Prostate gland (tissue), 2 donors: ENCODE results near the gene DCDC1. TPM values are rescaled to one million over a fixed set of nuclear protein-coding genes. Genes with fewer than 3 reads are reported as not detected.

ENCODE experiments used
- DNase-seq: peaks from one replicate; pipeline ENCODE4 v3.0.0-alpha.2; 2019; ENCODE audit warnings: low spot score
- H3K27ac ChIP-seq, 2 donors: fragments of 200-600 bp; sonication (generic); 2 replicates each; pipeline ENCODE4 v1.5.1; 2017 to 2019
- H3K27me3 ChIP-seq: fragments of 200-600 bp; sonication (generic); replicated peaks from 2 replicates; pipeline ENCODE4 v1.5.1; 2019; ENCODE audit not compliant: insufficient read depth
- H3K36me3 ChIP-seq, 2 donors: fragments of 200-600 bp; sonication (generic); 1 replicate in 1 of 2; 2 replicates in 1 of 2; pipeline versions ENCODE4 v1.5.1 to v1.8.1; 2017 to 2019
- H3K4me1 ChIP-seq: fragments of 200-600 bp; sonication (generic); replicated peaks from 2 replicates; pipeline ENCODE4 v1.5.1; 2019
- H3K4me3 ChIP-seq, 2 donors: fragments of 200-600 bp; sonication (generic); 2 replicates each; pipeline ENCODE4 v1.5.1; 2017 to 2019
- H3K9me3 ChIP-seq: fragments of 200-600 bp; sonication (generic); 2 replicates; pipeline ENCODE4 v1.5.1; 2017
- POLR2A ChIP-seq: fragments of 450-650 bp; IDR thresholded peaks from one replicate; pipeline ENCODE4 v1.6.1; 2016; ENCODE audit warnings: antibody characterized with exemption, mild to moderate bottlenecking
- POLR2AphosphoS5 ChIP-seq: sonication (generic); formaldehyde crosslinking; IDR thresholded peaks from one replicate; pipeline ENCODE4 v1.6.1; 2017; ENCODE audit warnings: antibody characterized with exemption
- WGBS: methylation state at CpG from one replicate; pipeline ENCODE4 v1.1.5; 2018; 5-methylcytosine and 5-hydroxymethylcytosine counted together
- intact Hi-C: fragments of 100-400 bp; cut with DNase I; formaldehyde crosslinking; loops from one replicate; pipeline ENCODE4 v1.14.2; 2022
- total RNA-seq, 2 donors: library from RNA; depleted of rRNA; stranded (reverse); fragments of >200 nt; gene quantifications; one replicate each; pipeline ENCODE4 v1.1.0, GENCODE V29; 2016
- TF ChIP-seq, protein P1 (sequence below), 4 experiments: fragments of 200-600 bp in 2 of 4; fragments of 450-650 bp in 2 of 4; sonication (generic) in 2 of 4; IDR thresholded peaks; 1 replicate in 3 of 4; 2 replicates in 1 of 4; pipeline ENCODE4 v1.5.1; 2016 to 2019; ENCODE audit warnings: antibody characterized with exemption in 4 of 4, mild to moderate bottlenecking in 2 of 4, moderate library complexity in 2 of 4

DCDC1 gene
- total RNA-seq, 2 donors from 2014 or later, result 0.36 to 2.5 TPM

DNA sequence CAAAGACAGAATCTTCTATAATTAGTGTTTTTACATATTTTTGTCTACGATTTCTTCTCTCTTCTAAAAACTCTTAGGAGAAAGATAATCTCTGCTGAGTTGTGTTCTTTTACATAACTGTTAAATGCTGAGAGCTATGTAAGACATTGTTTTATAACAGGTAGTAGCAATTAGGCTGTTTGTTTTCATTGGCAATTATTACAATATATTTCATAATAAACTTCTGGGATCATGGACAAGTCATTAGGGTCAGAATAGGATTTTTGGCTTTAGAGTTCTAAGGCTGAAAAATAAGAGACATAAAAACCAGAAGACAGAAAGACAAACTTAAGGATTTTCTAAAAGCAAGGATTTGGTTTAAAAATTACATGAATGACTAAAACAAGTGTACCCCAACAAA, 120.8 kb downstream of the DCDC1 start:
- WGBS, result 45% methylated on average over 1 of the region's 1 CpG
- no peaks in the 10 kb centered on the region for H3K36me3 ChIP-seq
- H3K9me3 ChIP-seq, result no peaks in the 10 kb centered on the region
- intact Hi-C loops, result no loop called here
- H3K4me3 ChIP-seq, result no peak overlapping the region
- H3K27me3 ChIP-seq, result no peaks in the 10 kb centered on the region
- DNase-seq, result no peak
- no peaks in the 10 kb centered on the region for H3K4me1 ChIP-seq
- no peak overlapping the region for H3K27ac ChIP-seq
- TF ChIP-seq, protein P1, sequence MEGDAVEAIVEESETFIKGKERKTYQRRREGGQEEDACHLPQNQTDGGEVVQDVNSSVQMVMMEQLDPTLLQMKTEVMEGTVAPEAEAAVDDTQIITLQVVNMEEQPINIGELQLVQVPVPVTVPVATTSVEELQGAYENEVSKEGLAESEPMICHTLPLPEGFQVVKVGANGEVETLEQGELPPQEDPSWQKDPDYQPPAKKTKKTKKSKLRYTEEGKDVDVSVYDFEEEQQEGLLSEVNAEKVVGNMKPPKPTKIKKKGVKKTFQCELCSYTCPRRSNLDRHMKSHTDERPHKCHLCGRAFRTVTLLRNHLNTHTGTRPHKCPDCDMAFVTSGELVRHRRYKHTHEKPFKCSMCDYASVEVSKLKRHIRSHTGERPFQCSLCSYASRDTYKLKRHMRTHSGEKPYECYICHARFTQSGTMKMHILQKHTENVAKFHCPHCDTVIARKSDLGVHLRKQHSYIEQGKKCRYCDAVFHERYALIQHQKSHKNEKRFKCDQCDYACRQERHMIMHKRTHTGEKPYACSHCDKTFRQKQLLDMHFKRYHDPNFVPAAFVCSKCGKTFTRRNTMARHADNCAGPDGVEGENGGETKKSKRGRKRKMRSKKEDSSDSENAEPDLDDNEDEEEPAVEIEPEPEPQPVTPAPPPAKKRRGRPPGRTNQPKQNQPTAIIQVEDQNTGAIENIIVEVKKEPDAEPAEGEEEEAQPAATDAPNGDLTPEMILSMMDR (IDR thresholded peaks at IDR 0.05), result no peak
- no peak for TF ChIP-seq POLR2AphosphoS5
- no peak for TF ChIP-seq POLR2A

DNA sequence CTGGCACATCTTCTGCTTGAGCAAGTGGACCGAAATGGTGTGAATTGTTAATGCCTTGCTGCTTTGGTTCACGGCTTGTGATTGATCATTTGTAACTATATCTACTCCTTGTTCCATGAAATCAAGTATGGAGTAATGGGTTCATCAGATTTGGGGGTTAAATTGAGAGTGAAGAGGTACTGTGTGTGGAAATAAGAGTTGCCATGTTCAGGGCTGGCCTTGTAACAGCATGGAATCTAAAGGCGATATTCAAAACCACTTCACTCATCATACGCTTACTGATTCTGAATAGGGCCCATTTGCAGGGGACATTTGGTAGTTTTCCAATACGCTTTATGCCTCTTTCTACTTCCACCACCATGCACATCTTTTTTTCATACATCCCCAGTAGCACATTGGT, 122.2 kb downstream of the DCDC1 start:
- Histone ChIP-seq H3K9me3 (no peaks in the 10 kb centered on the region), H3K27ac (no peak overlapping the region), H3K4me3 (no peak overlapping the region), H3K27me3 (no peaks in the 10 kb centered on the region), H3K36me3 (no peaks in the 10 kb centered on the region), H3K4me1 (no peaks in the 10 kb centered on the region)
- WGBS, result 92% methylated on average over 5 of the region's 5 CpGs
- DNase-seq, result no peak
- intact Hi-C loops, result no loop called here
- TF ChIP-seq, protein P1 (IDR thresholded peaks at IDR 0.05), result no peak
- no peak for TF ChIP-seq POLR2AphosphoS5

DNA sequence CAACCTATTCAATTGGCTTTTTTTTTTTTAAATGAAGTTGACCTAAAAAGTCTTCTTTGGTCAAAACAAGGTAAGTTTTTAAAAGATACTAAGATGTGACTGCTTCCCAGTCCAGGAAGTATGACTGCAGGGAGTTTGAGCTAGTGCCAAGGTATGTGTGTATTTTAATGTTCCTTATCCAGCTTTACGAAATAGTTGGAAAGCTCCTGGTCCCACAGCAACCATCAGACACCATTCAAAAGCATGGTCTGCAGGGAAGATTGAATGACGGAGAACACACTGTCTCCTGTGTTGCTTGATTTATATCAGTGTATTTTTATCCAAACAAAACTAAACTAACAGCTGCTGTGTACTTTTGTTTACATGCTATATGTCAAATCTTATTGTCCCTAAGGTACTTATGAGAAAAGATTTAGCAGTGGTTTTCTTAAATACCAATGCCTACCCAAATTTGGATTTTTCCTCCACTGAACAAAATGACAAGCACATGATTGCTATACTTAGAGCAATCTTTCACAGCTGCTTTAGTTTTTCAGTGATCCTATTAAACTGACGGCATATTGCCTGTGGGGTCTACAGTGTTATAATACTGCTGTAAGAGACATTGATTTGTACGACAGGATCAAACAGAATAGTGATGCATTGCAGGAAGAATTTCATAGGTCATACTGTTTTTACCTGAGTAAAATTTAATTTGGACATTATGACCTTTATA, 122.9 kb downstream of the DCDC1 start:
- H3K4me1 ChIP-seq, result no peaks in the 10 kb centered on the region
- TF ChIP-seq, protein P1 (IDR thresholded peaks at IDR 0.05), result no peak
- peak; percentile 39 for TF ChIP-seq POLR2AphosphoS5
- DNase-seq, result peak; percentile 59
- H3K36me3 ChIP-seq, result no peaks in the 10 kb centered on the region
- H3K27ac ChIP-seq, result no peak overlapping the region
- 44% methylated on average over 4 of the region's 4 CpGs for WGBS
- intact Hi-C loops, result no loop called here
- H3K9me3 ChIP-seq, result no peaks in the 10 kb centered on the region
- H3K27me3 ChIP-seq, result no peaks in the 10 kb centered on the region
- H3K4me3 ChIP-seq, result no peak overlapping the region

DNA sequence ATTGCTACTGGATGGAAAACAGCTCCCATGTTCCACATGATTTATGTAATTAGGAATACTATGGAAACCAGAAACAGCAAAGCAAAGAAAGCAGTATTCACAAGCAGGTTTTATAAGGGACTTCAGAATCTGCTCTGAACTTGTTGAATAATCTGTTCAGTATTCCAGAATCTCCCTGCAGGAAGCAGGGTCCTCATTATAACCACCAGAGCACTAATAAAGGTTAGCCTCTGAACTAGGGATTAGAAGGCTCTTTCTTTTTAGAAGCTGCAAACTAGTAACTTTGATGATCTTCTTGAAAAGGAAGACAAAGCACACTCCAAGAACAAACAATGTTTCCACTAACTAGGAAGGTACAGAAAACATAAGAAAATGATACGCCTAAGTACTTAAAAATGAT, 125.8 kb downstream of the DCDC1 start:
- no peak for DNase-seq
- Histone ChIP-seq H3K27me3 (no peaks in the 10 kb centered on the region), H3K4me1 (no peaks in the 10 kb centered on the region), H3K4me3 (no peak overlapping the region), H3K9me3 (no peaks in the 10 kb centered on the region), H3K27ac (no peak overlapping the region), H3K36me3 (no peaks in the 10 kb centered on the region)
- intact Hi-C loops, result no loop called here
- TF ChIP-seq, protein P1 (IDR thresholded peaks at IDR 0.05), result no peak
- TF ChIP-seq POLR2A (no peak), POLR2AphosphoS5 (no peak)
- 94% methylated on average over 1 of the region's 1 CpG for WGBS

DNA sequence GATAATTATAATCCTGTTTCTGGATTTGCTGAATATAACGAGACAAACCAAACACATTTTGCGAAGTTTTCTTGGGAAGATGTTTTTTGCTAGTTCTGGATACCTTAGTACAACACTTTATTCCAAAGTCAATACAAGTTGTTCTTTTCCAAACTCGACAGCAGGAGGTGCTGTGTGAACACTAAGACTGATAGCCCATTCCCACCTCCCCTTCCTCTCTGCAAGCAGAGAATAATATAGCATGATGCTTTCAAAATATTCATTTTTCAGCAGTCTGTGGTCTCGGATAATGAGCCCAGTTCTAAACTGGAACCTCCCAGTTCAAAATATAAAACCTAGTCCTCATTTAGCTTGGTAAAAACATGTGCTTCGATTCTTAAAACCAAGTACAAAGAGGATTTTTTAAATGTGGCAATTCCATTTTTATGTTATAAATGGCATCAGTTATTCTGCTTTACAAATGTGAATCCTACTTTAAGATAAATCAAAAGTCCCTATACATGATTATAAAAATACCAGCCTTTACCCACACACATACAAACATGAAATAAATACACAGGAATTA, 129.1 kb downstream of the DCDC1 start:
- TF ChIP-seq, protein P1 (IDR thresholded peaks at IDR 0.05), result peak in 3 of 4 experiments; percentile 23 to 40 (median 31)
- TF ChIP-seq POLR2AphosphoS5 (no peak), POLR2A (no peak)
- Histone ChIP-seq H3K4me3 (no peak overlapping the region), H3K4me1 (no peaks in the 10 kb centered on the region), H3K9me3 (no peaks in the 10 kb centered on the region), H3K27ac (no peak overlapping the region), H3K36me3 (no peaks in the 10 kb centered on the region), H3K27me3 (no peaks in the 10 kb centered on the region)
- DNase-seq, result peak; percentile 5
- WGBS, result 22% methylated on average over 5 of the region's 5 CpGs
- intact Hi-C loops, result no loop called here
